Posterior vena cava (tissue), 2 donors: Measurements from ENCODE around the gene ZMIZ1. TPM values are rescaled to one million over a fixed set of nuclear protein-coding genes. Genes with fewer than 3 reads are reported as not detected.
A peak's percentile ranks its signal among the peaks of the same experiment; 100 is the strongest.

Experiments used
- DNase-seq: peaks from one replicate; pipeline ENCODE4 v3.0.0-alpha.2; 2020; ENCODE audit warnings: low spot score
- intact Hi-C, 2 donors: fragments of 100-400 bp; cut with DNase I; formaldehyde crosslinking; loops; one replicate each; pipeline versions ENCODE4 v1.14.1 to v1.14.2; 2022 to 2023
- total RNA-seq, 2 donors: library from RNA; stranded (reverse); fragmentation: NEBNext Ultra II Directional; extraction: Animal tissue kit (Norgen Biotek cat#: 25700); gene quantifications; one replicate each; pipeline ENCODE4 v1.2.1, GENCODE V29; 2021
- donor health status: DM: yes; HTN: yes; CAD: no.
- donor health status: DM: yes; HTN: yes; CAD: no.

ZMIZ1 gene
- total RNA-seq, 2 donors from 2014 or later = 61.5 to 62.6 TPM

- intact Hi-C loops = loop anchor here in 1 of 2 donors (5.0 to 10.0 kb wide), 4 partner anchors 117 to 1145 kb away; no protein-coding TSS in a partner anchor
- no peak for DNase-seq
These were observed 123.3 kb downstream of the ZMIZ1 start for GRCh38 chr10:79191951-79192676.

GRCh38 chr10:79192677-79193003 is 123.9 kb downstream of the ZMIZ1 start:
- DNase-seq = peak; percentile 88
- intact Hi-C loops = loop anchor here in 1 of 2 donors (5.0 to 10.0 kb wide), 4 partner anchors 118 to 1145 kb away; no protein-coding TSS in a partner anchor

- intact Hi-C loops = loop anchor here (2.0 to 10.0 kb wide), 5 partner anchors 119 to 1147 kb away; no protein-coding TSS in a partner anchor
- DNase-seq = no peak
These were observed 125.1 kb downstream of the ZMIZ1 start for GRCh38 chr10:79193694-79194382.

GRCh38 chr10:79195091-79195923 is 126.5 kb downstream of the ZMIZ1 start:
- intact Hi-C loops = loop anchor here (2.0 to 10.0 kb wide), 6 partner anchors 121 to 1143 kb away; no protein-coding TSS in a partner anchor
- peak; percentile 95 for DNase-seq

- DNase-seq = peak; percentile 91
- intact Hi-C loops = loop anchor here (5.0 to 10.0 kb wide), 5 partner anchors 122 to 1144 kb away; no protein-coding TSS in a partner anchor
These were observed 128.0 kb downstream of the ZMIZ1 start for GRCh38 chr10:79196470-79197461.

- intact Hi-C loops = loop anchor here (5.0 to 10.0 kb wide), 5 partner anchors 123 to 1145 kb away; no protein-coding TSS in a partner anchor
- no peak for DNase-seq
These were observed 128.8 kb downstream of the ZMIZ1 start for GRCh38 chr10:79197558-79197957.

GRCh38 chr10:79200346-79200745 is 131.6 kb downstream of the ZMIZ1 start:
- intact Hi-C loops = no loop called here
- DNase-seq = no peak

GRCh38 chr10:79201706-79202105 is 132.9 kb downstream of the ZMIZ1 start:
- intact Hi-C loops = no loop called here
- DNase-seq = no peak

- intact Hi-C loops = no loop called here
These were observed 133.6 kb downstream of the ZMIZ1 start for GRCh38 chr10:79202188-79203013.

GRCh38 chr10:79203014-79203644 is 134.4 kb downstream of the ZMIZ1 start:
- intact Hi-C loops = no loop called here

More at GRCh38 chr10:79202188-79203013, 133.6 kb downstream of the ZMIZ1 start:
- no peak for DNase-seq

GRCh38 chr10:79203833-79204232 is 135.1 kb downstream of the ZMIZ1 start:
- intact Hi-C loops = no loop called here
- no peak for DNase-seq

More at GRCh38 chr10:79203014-79203644, 134.4 kb downstream of the ZMIZ1 start:
- no peak for DNase-seq

- intact Hi-C loops = loop anchor here in 1 of 2 donors (5.0 kb wide), 1 partner anchor 119 kb away; no protein-coding TSS in a partner anchor
These were observed 137.7 kb downstream of the ZMIZ1 start for GRCh38 chr10:79206300-79207095.

GRCh38 chr10:79207096-79207357 is 138.3 kb downstream of the ZMIZ1 start:
- intact Hi-C loops = loop anchor here in 1 of 2 donors (5.0 kb wide), 1 partner anchor 120 kb away; no protein-coding TSS in a partner anchor
- DNase-seq = no peak

More at GRCh38 chr10:79206300-79207095, 137.7 kb downstream of the ZMIZ1 start:
- DNase-seq = no peak

- intact Hi-C loops = loop anchor here in 1 of 2 donors (5.0 kb wide), 1 partner anchor 120 kb away; no protein-coding TSS in a partner anchor
These were observed 139.0 kb downstream of the ZMIZ1 start for GRCh38 chr10:79207726-79208125.

GRCh38 chr10:79208251-79208983 is 139.7 kb downstream of the ZMIZ1 start:
- intact Hi-C loops = loop anchor here in 1 of 2 donors (5.0 kb wide), 1 partner anchor 121 kb away; no protein-coding TSS in a partner anchor
- DNase-seq = no peak

More at GRCh38 chr10:79207726-79208125, 139.0 kb downstream of the ZMIZ1 start:
- no peak for DNase-seq
